Stimulated activated CD8-positive, alpha-beta memory T cell treated with anti-CD3 and anti-CD28 coated beads, Interleukin-7, amount 100 ng/mL, for 4 hours (primary cell): Measurements from ENCODE around the gene PGLYRP1.

Experiments used
- DNase-seq, 2 donors: peaks; one replicate each; pipeline ENCODE4 v3.0.0-alpha.2; 2020; ENCODE audit warnings: low read depth in 2 of 2

The PGLYRP1 gene

GRCh38 chr19:46022431-46023310, at the start of gene PGLYRP1:
Gene PGLYRP1 (minus strand): TSS chr19:46023053. CDS start chr19:46023021, 32 bp downstream.
- DNase-seq: no peak

GRCh38 chr19:46069806-46070341, 47.0 kb upstream of the PGLYRP1 start:
- DNase-seq: no peak

GRCh38 chr19:46068345-46069258, 45.7 kb upstream of the PGLYRP1 start:
- no peak for DNase-seq

- DNase-seq: no peak
Observed at GRCh38 chr19:46067691-46068090, 44.8 kb upstream of the PGLYRP1 start.

- DNase-seq: no peak
Observed at GRCh38 chr19:46066471-46066870, 43.6 kb upstream of the PGLYRP1 start.

GRCh38 chr19:46065486-46066071, 42.7 kb upstream of the PGLYRP1 start:
- no peak for DNase-seq

GRCh38 chr19:46063201-46063600, 40.3 kb upstream of the PGLYRP1 start:
- DNase-seq: no peak

- DNase-seq: no peak
Observed at GRCh38 chr19:46060012-46060411, 37.2 kb upstream of the PGLYRP1 start.

- DNase-seq: no peak
Observed at GRCh38 chr19:46058778-46059177, 35.9 kb upstream of the PGLYRP1 start.

- DNase-seq: no peak
Observed at GRCh38 chr19:46056536-46056935, 33.7 kb upstream of the PGLYRP1 start.

- DNase-seq: no peak
Observed at GRCh38 chr19:46052896-46053295, 30.0 kb upstream of the PGLYRP1 start.

GRCh38 chr19:46049597-46049996, 26.7 kb upstream of the PGLYRP1 start:
- no peak for DNase-seq

GRCh38 chr19:46043519-46043918, 20.7 kb upstream of the PGLYRP1 start:
- DNase-seq: no peak

- no peak for DNase-seq
Observed at GRCh38 chr19:46042252-46042883, 19.5 kb upstream of the PGLYRP1 start.

- no peak for DNase-seq
Observed at GRCh38 chr19:46040952-46041500, 18.2 kb upstream of the PGLYRP1 start, which contains the start of gene IGFL4. Gene IGFL4 (minus strand): TSS chr19:46041002. CDS start chr19:46040962, 40 bp downstream.

GRCh38 chr19:46040125-46040524, 17.3 kb upstream of the PGLYRP1 start:
- no peak for DNase-seq

GRCh38 chr19:46036744-46037128, 13.9 kb upstream of the PGLYRP1 start:
- no peak for DNase-seq

GRCh38 chr19:46035986-46036743, 13.3 kb upstream of the PGLYRP1 start:
- DNase-seq: no peak

GRCh38 chr19:46035546-46035945, 12.7 kb upstream of the PGLYRP1 start:
- DNase-seq: no peak

GRCh38 chr19:46033401-46033800, 10.5 kb upstream of the PGLYRP1 start:
- no peak for DNase-seq
